ENCODE data around the gene FBXW11.

The FBXW11 gene

GRCh38 chr5:171848006-171848405 lies 158.4 kb downstream of the FBXW11 start:
- Histone ChIP-seq H3K9ac (ENCODE audit: low read depth, low read length, poor library complexity, severe bottlenecking) (peak overlapping the region; percentile 50), H3K4me1 (ENCODE audit: insufficient read depth, low read length, poor library complexity, severe bottlenecking) (peaks cover 13% of the 10 kb centered on the region), H3F3A (ENCODE audit: low read depth) (no peaks in the 10 kb centered on the region), H3K27me3 (ENCODE audit: insufficient read depth, low read length, poor library complexity, severe bottlenecking) (no peaks in the 10 kb centered on the region), H3K9me2 (replicated peaks; ENCODE audit: low read depth, low read length) (no peaks in the 10 kb centered on the region), H4K20me1 (ENCODE audit: insufficient read depth, low read length, poor library complexity, severe bottlenecking) (no peaks in the 10 kb centered on the region), H2AFZ (ENCODE audit: low read length) (no peak overlapping the region), H3K9me3 (ENCODE audit: insufficient read depth, low read depth, low read length) (no peaks in the 10 kb centered on the region), H3K4me3 (ENCODE audit: low read length, poor library complexity, severe bottlenecking) (no peak overlapping the region), H3K4me2 (ENCODE audit: low read depth, low read length, poor library complexity, severe bottlenecking) (peak overlapping the region; percentile 54), H3K79me2 (ENCODE audit: insufficient read depth, low read length) (no peaks in the 10 kb centered on the region), H3K36me3 (ENCODE audit: insufficient read depth, low read length) (no peaks in the 10 kb centered on the region)
- TF ChIP-seq EZH2phosphoT487 (IDR thresholded peaks at IDR 0.05; ENCODE audit: borderline replicate concordance) (no peak), CTCF (conservative IDR thresholded peaks at IDR 0.05; ENCODE audit: low read length) (no peak)

DNA sequence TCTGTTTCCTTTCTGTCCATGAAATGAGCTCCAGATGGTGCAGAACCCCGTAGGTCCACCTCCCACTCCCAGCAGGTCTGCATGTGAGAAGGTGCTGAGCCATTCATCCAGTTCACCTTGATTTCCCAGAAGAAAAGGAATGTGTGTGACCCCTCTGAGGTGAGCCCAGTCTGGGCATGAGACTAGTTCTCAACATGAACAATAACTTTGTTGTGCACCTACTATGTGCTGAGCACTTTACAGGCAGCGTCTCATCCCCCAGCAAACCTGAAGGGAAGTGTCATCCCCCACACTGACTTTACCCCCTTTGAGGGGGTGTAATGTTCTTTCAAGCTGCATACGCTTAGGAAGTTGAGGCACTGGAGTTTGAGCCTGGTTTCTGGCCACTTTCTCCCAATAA lies 159.4 kb downstream of the FBXW11 start:
- Histone ChIP-seq H3K4me1 (ENCODE audit: insufficient read depth, low read length, poor library complexity, severe bottlenecking) (peaks cover 15% of the 10 kb centered on the region), H3K79me2 (ENCODE audit: insufficient read depth, low read length) (no peaks in the 10 kb centered on the region), H3K4me3 (ENCODE audit: low read length, poor library complexity, severe bottlenecking) (no peak overlapping the region), H3K36me3 (ENCODE audit: insufficient read depth, low read length) (no peaks in the 10 kb centered on the region), H4K20me1 (ENCODE audit: insufficient read depth, low read length, poor library complexity, severe bottlenecking) (no peaks in the 10 kb centered on the region), H3K9me3 (ENCODE audit: insufficient read depth, low read depth, low read length) (no peaks in the 10 kb centered on the region), H3K4me2 (ENCODE audit: low read depth, low read length, poor library complexity, severe bottlenecking) (no peak overlapping the region), H3K9me2 (replicated peaks; ENCODE audit: low read depth, low read length) (no peaks in the 10 kb centered on the region), H2AFZ (ENCODE audit: low read length) (no peak overlapping the region), H3K9ac (ENCODE audit: low read depth, low read length, poor library complexity, severe bottlenecking) (no peak overlapping the region), H3K27me3 (ENCODE audit: insufficient read depth, low read length, poor library complexity, severe bottlenecking) (no peaks in the 10 kb centered on the region), H3F3A (ENCODE audit: low read depth) (no peaks in the 10 kb centered on the region)
- no peak for TF ChIP-seq CTCF (conservative IDR thresholded peaks at IDR 0.05; ENCODE audit: low read length)
- no peak for TF ChIP-seq EZH2phosphoT487 (IDR thresholded peaks at IDR 0.05; ENCODE audit: borderline replicate concordance)

DNA sequence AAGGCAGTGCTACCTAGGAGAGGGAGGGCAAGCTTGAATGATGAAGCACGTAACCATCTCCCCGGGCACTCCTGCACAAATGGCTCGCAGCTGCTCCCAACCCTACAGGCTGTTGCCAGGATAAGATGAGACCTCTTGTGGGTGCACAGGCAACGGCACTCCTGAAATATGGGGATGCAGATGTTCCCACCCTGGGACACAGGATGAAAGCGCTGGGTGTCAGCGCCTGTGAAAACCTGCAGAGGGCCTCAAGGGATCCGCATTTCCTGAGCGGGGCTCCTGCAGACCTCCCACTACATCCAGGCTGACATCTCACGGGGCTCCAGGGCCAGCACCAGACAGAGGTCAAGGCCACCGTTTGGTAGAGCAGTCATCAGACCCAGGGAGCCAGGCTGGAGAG lies 160.1 kb downstream of the FBXW11 start:
- Histone ChIP-seq H3F3A (ENCODE audit: low read depth) (no peaks in the 10 kb centered on the region), H3K36me3 (ENCODE audit: insufficient read depth, low read length) (no peaks in the 10 kb centered on the region), H2AFZ (ENCODE audit: low read length) (no peak overlapping the region), H3K4me3 (ENCODE audit: low read length, poor library complexity, severe bottlenecking) (no peak overlapping the region), H3K27me3 (ENCODE audit: insufficient read depth, low read length, poor library complexity, severe bottlenecking) (no peaks in the 10 kb centered on the region), H3K79me2 (ENCODE audit: insufficient read depth, low read length) (no peaks in the 10 kb centered on the region), H4K20me1 (ENCODE audit: insufficient read depth, low read length, poor library complexity, severe bottlenecking) (no peaks in the 10 kb centered on the region), H3K4me2 (ENCODE audit: low read depth, low read length, poor library complexity, severe bottlenecking) (no peak overlapping the region), H3K9ac (ENCODE audit: low read depth, low read length, poor library complexity, severe bottlenecking) (no peak overlapping the region), H3K4me1 (ENCODE audit: insufficient read depth, low read length, poor library complexity, severe bottlenecking) (peaks cover 17% of the 10 kb centered on the region), H3K9me3 (ENCODE audit: insufficient read depth, low read depth, low read length) (no peaks in the 10 kb centered on the region), H3K9me2 (replicated peaks; ENCODE audit: low read depth, low read length) (no peaks in the 10 kb centered on the region)
- TF ChIP-seq CTCF (conservative IDR thresholded peaks at IDR 0.05; ENCODE audit: low read length) (peak; percentile 8; the same call in 1 of the 2 replicates), EZH2phosphoT487 (IDR thresholded peaks at IDR 0.05; ENCODE audit: borderline replicate concordance) (no peak)

Data from Loucy (cell line).